NB4 (cell line): ENCODE measurements around the gene CABLES2.

Experiments
- MYC ChIP-seq: IDR thresholded peaks from 2 replicates; pipeline ENCODE4 v1.6.1; 2011; ENCODE audit warnings: low read depth, low read length
- POLR2A ChIP-seq: IDR thresholded peaks from 2 replicates; pipeline ENCODE4 v1.6.1; 2011; ENCODE audit warnings: mild to moderate bottlenecking; ENCODE audit not compliant: insufficient read length; ENCODE audit errors: extremely low read depth
- TF ChIP-seq, protein P1 (sequence below): IDR thresholded peaks from one replicate; pipeline ENCODE4 v1.5.1; 2012; ENCODE audit warnings: low read depth, low read length
- TF ChIP-seq, protein P2 (sequence below): IDR thresholded peaks from 2 replicates; pipeline ENCODE4 v1.6.1; 2011; ENCODE audit warnings: low read depth, low read length

DNA sequence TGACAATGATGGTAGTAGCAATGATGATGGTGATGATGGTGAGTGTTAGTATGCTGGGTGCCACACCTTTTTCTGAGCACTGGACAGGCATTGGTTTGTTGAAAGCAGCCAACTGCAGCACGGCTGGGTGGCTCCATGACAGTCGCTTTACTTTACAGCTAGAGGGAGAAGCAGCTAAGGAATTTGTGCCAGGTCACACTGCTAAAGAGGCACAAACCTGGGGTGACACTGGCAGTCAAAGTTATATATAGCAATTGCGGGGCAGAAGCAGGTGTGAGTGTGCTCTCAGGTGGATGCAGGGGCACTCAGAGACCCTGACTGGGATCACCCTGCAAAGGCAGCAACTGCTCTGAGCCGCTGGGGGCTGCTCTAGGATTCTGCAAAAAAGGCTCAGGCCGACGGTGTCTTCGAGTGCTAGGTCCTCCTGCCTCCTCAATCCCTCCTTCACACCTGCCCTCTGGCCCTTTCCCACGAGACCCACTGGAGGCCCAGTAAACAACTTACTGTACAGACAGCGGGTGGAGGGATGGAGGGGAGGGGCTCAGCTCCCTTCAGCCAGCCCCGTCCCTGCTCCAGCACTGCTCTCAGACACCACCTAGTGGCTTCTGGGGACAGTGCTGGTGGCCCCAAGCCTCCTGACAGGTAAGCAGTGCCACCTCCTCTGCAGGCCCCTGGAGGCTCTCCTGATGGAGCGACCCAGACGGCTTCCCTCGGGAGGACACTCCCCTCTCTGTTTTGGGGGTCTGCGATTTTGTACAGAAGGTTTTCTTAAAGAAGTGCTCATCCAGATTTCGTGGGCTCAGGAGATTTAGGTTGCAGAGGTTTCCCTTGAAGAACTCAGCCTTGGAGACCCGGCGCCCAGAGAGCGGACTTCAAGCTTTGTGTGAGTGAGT lies 24.5 kb downstream of the CABLES2 start:
- TF ChIP-seq, protein P1, sequence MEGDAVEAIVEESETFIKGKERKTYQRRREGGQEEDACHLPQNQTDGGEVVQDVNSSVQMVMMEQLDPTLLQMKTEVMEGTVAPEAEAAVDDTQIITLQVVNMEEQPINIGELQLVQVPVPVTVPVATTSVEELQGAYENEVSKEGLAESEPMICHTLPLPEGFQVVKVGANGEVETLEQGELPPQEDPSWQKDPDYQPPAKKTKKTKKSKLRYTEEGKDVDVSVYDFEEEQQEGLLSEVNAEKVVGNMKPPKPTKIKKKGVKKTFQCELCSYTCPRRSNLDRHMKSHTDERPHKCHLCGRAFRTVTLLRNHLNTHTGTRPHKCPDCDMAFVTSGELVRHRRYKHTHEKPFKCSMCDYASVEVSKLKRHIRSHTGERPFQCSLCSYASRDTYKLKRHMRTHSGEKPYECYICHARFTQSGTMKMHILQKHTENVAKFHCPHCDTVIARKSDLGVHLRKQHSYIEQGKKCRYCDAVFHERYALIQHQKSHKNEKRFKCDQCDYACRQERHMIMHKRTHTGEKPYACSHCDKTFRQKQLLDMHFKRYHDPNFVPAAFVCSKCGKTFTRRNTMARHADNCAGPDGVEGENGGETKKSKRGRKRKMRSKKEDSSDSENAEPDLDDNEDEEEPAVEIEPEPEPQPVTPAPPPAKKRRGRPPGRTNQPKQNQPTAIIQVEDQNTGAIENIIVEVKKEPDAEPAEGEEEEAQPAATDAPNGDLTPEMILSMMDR: peak; percentile 94
- no peak for TF ChIP-seq POLR2A
- TF ChIP-seq, protein P2, sequence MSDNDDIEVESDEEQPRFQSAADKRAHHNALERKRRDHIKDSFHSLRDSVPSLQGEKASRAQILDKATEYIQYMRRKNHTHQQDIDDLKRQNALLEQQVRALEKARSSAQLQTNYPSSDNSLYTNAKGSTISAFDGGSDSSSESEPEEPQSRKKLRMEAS: no peak
- no peak for TF ChIP-seq MYC
